Stimulated activated CD8-positive, alpha-beta memory T cell treated with anti-CD3 and anti-CD28 coated beads, Interleukin-12 subunit alpha, Interleukin-12 subunit beta, amount 100 ng/mL, for 24 hours (primary cell): Measurements from ENCODE around the gene PSMD9.
A peak's percentile ranks its signal among the peaks of the same experiment; 100 is the strongest.
"Not testable (repeated sequence)": the region's sequence is repeated elsewhere in the genome, so short reads cannot be mapped to it uniquely, and the experiment has no call there.

Experiments used
- DNase-seq: peaks from one replicate; pipeline ENCODE4 v3.0.0-alpha.2; 2020; ENCODE audit errors: extremely low read depth

Gene PSMD9

DNA sequence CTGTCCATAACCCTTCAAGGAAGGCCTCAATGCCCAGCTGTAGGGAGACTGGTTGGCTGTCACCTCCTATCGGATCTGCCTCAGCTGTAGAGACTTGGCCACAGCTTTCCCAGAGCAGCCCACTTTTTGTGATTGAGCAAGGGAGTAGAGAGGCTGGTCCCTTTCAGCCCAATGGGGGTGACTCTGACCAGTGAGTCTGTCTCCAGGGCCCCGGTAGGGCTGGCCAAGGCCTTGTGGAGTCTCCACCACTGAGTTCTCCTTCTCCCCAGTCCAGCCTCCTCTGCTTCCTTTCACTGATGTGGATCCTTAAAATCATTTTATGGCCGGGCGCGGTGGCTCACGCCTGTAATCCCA is 15.4 kb upstream of the PSMD9 start:
- no peak for DNase-seq

DNA sequence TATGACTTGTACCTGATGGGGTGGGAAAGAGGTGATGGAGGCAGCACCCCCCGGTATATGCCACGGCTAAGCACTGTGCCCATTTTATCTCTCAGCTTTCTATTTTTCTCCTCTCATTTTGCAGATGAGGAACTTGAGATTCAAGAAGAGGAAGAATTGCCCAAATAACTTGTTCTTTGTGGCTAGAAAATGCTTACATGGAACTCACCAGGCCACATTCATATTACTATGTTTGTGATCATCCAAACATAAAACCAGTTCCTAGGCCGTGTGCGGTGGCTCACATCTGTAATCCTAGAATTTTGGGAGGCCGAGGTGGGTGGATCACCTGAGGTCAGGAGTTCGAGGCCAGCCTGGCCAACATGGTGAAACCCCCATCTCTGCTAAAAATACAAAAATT is 14.5 kb upstream of the PSMD9 start:
- no peak for DNase-seq

DNA sequence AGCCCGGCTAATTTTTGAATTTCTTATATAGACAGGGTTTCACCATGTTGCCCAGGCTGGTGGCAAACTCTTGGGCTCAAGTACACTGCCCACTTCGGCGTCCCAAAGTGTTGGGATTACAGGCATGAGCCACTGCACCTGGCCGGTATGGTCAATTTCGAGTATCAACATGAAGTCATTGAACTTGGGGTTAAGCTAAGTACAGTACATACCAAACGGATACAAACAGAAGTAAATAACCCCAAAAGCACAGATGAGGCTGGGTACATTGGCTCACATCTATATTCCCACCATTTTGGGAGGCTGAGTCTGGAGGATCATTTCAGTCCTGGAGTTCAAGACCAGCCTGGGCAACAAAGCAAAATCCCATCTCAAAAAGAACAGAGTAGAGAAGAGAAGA is 13.0 kb upstream of the PSMD9 start:
- no peak for DNase-seq

DNA sequence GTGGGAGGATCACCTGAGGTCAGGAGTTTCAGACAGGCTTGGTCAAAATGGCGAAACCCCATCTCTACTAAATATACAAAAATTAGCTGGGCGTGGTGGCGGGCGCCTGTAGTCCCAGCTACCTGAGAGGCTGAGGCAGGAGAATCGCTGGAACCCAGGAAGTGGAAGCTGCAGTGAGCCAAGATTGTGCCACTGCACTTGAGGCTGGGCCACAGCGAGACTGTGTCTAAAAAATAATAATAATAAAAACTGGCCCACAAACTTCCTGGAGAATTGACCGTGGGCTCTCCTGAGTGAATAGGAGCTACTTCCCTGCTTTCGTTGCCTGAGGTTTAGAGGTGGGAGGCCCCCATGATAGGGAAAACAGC is 12.5 kb upstream of the PSMD9 start:
- DNase-seq: not testable (repeated sequence)

DNA sequence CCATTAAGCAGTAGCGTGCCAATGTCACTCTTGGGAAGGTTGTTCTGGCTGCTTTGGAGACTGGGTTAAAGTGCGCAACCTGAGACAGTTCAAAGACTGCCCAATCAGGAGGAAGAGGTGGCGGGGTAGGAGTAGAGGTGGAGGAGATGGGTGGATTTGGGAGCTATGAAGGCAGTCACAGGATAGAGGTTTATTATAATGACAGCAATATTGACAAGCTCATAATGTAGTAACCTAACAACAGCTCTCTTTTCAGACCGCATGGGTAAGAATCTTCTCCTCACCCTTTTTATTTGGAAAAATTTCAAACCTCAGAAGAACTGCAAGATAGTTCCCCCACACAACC is 5.3 kb upstream of the PSMD9 start:
- DNase-seq: no peak

DNA sequence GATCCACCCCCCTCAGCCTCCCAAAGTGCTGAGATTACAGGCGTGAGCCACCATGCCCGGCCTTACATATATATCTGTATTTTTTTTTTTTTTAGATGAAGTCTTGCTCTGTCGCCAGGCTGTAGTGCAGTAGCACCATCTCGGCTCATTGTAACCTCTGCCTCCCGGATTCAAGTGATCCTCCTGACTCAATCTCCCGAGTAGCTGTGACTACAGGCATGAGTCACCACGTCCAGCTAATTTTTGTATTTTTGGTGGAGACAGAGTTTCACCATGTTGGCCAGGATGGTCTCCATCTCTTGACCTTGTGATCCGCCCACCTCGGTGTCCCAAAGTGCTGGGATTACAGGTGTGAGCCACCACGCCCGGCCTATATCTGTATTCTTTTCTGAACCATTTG is 3.5 kb upstream of the PSMD9 start:
- DNase-seq: not testable (repeated sequence)

DNA sequence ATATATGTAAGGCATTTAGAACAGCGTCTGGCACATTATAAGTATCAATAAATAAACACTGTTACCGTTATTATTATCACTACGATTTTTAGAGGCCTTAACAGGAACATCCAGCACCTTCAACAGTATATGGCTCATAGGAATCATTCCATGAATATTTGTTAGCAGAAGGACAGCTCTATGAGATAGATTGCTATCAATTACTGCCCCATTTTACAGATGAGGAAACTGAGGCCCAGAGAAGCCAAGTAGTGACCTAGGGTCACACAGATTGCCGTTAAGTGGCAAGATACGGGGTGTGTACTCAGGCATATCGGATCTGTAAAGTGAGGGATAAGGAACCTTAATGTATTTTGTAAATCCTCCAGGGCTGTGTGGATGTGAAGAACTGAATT is 510 bp upstream of the PSMD9 start:
- no peak for DNase-seq

DNA sequence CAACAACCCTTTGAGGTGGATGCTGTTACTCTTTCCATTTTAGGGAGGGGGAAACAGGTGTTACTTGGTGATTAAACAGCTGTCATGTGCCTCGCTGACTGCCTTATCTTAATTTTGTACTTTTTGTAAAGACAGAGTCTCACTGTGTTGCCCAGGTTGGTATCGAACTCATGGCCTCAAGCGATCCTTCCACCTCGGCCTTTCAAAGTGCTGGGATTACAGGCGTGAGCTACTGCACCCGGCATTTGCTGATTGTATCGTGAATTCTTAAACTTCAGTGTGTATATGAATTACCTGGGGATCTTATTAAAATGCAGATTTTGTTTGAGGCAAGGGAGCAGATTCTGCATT is 659 bp downstream of the PSMD9 start:
- no peak for DNase-seq

DNA sequence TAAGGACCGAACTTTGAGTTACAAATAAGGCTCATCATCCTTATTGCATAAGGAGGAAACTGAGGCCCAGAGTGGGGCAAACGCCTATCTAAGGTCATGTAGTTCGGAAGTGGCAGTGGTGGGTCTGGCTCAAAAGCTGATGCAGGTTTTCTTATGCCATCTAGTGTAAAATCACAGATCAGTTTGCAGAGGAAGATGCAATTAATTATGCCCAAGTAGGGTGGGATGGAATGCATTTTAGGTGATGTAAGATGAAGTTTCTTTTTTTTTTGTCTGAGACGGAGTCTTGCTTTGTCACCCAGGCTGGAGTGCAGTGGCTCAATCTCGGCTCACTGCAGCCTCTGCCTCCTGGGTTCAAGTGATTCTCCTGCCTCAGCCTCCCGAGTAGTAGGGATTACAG is 1.1 kb downstream of the PSMD9 start:
- DNase-seq: not testable (repeated sequence)

DNA sequence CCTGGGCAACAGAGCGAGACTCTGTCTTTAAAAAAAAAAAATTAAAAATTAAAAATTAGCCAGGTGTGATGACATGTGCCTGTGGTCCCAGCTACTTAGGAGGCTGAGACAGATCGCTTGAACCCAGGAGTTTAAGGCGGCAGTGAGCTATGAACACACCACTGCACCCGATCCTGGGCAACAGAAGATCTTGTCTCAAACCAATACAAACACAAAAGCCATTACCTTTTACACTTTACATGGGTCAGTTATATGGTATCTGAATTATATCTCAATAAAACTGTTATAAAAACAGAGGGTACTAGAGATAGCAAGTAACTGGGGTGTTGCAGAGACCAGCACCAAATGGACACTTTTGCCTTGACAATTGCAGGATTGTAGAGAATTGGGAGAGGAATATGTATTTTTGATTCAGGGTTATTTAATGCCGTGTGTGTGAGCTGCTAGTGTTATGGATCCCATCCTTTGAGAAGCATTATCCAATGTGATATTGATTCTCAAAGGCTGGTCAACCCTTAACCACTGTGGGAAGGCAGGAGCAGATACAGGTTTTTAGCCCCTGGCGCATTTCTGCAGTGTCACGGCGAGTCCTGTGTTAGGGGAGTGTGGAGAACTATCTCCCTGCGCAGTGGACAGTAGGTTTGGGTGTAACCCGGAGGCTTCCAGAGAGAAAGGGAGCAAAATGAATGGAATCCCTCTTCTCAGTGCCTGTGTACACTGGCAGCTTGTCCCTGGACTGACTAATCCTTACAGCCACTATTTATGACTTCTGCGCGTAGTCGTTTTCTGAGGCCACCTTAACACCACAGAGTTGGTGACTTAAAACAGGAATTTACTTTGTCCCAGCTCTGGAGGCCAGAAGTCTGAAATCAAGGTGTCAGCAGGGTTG is 4.3 kb downstream of the PSMD9 start:
- no peak for DNase-seq

DNA sequence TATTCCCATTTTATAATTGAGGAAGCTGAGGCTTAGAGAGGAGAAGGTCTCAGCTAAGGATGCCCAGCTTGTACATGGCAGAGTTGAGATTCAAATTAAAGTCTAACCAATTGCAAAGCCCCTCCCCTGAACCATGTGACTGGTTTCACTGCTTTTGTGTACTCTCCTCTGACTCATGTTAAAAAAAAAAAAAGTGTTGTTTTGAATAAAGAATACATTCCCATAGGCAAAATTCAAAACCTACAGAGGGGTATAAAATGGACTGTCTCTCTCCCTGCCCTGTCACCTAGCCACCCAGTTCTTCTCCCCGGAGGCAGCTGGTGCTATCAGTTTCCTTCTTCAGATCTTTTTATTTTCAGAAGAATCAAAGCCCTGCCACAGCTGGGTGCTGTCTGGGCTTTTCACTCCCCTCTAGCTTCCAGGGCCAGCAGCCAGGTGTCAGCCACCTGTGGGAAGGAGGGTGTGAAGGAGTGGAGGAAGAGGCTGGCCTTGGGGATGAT is 5.4 kb downstream of the PSMD9 start:
- no peak for DNase-seq

DNA sequence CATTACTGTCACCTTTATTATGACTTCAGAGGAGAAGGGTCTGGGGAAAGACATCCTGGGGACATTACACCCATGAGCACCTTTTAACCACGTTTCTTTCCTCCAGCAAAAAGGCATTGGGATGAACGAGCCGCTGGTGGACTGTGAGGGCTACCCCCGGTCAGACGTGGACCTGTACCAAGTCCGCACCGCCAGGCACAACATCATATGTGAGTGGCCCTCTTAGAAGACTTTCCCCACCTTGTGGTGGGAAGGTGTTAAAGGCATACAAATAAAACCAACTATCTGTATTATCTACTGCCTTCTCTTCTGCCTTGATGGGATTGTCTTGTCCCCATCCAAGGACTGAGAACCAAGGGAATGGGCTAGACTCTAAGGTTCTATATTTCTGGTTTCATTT is 6.0 kb downstream of the PSMD9 start:
- DNase-seq: no peak

DNA sequence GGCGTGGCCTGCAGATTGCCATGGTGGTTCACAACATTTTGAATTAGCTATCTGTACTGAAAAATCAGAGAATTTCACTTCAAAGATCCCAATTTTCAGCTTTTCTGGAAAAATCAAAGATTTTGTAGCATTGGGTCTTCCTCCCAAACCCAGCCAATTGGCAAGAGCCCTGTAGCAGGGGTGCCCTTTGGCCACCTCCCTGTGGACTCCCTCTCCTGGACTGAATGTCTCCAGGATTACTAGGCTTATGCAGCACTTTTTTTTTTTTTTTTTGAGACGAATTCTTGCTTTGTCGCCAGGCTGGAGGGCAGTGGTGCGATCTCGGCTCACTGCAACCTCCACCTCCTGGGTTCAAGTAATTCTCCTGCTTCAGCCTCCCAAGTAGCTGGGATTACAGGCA is 9.7 kb downstream of the PSMD9 start:
- DNase-seq: no peak

DNA sequence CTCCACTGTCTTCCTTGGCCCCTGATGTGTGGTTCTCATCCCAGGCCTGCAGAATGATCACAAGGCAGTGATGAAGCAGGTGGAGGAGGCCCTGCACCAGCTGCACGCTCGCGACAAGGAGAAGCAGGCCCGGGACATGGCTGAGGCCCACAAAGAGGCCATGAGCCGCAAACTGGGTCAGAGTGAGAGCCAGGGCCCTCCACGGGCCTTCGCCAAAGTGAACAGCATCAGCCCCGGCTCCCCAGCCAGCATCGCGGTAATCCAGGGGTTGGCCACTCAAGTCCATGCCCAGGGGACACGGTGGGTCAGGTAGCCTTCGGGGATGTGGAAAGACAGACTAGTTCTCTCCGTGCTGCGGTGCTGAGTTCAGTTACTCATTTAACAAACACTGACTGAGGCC is 11.0 kb downstream of the PSMD9 start:
- DNase-seq: no peak

DNA sequence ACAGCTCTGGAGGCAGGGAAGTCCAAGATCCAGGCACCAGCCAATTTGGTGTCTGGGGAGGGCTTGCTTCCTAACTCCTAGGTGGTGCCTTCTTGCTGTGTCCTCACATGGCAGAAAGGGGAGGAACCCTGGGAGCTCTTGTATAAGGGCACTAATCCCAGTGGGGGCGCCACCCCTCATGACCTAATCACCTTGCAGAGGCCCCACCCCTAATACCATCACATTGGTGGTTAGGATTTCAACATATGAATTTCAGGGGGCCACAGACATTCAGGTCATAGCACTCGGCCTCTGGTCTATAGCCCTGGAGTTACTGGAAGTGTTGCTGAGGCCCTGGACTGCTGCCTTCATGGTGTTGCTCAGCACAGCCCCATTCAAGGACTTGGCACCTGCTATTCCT is 14.6 kb downstream of the PSMD9 start:
- DNase-seq: no peak

DNA sequence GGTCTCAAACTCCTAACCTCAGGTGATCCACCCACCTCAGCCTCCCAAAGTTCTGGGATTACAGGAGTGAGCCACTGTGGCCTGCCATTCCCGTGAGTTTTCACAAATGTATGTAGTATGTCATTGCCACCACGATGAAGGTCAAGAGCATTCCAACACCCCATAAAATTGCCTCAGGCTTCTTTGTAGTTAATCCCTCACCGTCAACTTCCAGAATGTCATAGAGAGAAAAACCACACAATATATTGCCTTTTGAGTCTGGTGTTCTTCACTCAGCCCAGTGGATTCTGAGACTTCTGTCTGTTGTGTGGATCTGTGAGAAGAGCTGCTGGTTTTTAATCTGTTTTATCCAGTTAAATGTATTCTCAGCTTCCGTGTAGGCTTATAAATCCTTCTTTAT is 17.2 kb downstream of the PSMD9 start:
- DNase-seq: no peak

DNA sequence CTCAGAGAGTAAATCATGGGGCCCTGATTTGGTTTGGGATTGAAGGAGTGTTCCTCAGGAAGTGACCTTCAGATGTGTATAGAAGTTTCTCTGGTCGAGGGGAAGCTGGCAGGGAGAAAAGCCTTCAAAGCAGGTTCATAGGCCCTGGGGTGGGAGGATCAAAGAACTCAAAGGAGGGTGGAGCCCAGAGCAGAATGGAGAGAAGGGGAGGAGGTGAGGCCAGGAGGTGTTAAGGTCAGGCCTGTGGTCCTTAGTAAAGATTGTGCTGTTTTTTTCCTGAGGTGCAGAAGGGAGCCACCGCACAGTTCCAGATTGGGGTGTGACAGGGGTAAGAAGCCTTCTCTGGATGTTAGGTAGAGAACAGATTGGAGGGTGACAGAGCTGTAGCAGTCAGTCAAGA is 20.1 kb downstream of the PSMD9 start:
- no peak for DNase-seq

DNA sequence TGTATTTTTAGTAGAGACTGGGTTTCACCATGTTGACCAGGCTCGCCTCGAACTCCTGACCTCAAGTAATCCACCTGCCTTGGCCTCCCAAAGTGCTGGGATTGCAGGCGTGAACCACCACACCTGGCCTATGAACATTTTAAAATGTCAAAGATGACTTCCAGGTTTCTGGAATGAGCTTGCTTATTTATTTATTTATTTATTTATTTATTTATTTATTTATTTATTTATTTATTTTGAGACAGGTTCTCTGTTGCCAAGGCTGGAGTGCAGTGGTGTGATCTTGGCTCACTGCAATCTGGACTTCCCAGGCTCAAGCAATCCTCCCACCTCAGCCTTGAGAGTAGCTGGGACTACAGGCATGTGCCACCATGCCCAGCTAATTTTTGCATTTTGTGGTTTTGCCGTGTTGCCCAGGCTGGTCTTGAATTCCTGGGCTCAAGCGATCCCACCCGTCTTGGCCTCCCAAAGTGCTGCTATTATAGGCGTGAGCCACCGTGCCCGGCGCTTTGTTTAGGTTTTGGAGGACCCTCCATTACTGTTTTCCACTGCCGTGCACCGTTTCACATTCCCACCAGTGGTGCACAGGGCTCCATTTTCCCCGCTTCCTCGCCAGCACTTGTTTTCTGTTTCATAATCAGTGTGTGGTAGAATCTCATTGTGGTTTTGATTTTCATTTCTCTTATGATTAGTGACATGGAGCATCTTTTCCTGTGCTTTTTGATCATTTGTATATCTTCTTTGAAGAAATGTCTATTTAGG is 23.4 kb downstream of the PSMD9 start:
- DNase-seq: no peak

DNA sequence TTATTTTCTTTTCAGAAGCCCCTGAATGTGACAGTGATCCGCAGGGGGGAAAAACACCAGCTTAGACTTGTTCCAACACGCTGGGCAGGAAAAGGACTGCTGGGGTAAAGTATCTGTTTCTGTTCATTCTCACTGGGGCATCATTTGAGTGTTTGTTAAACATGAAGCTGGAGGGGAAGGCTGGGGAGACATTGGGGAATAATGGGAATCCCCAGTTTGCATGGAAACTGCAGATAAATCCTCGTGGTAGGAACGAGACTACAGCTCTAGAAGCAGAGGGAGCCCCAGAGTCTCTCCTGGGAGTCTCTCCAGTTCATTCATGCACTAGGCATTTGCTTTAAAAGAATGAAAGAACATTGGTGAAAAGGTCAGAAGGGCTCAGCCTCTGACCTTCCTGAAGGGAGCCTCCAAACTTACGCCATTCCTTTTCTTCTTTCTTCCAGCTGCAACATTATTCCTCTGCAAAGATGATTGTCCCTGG is 27.3 kb downstream of the PSMD9 start:
- DNase-seq: no peak

DNA sequence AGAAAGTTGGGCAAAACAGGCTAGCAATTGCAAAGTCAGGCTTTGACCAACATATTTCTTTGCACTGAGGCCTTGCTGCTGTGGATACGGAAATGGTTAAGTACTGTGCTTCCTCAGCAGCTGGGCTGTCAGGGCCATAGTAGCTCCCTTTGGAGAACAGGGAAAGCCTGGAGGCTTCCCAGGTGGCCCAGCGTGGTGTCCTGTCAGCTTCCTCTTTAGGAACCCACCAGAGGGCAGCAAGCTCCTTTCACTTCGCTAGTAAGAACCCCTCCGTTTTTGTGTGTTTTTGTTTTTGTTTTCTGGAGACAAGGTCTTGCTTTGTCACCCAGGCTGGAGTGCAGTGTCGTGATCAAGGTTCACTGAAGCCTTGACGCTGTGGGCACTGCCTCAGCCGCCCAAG is 28.1 kb downstream of the PSMD9 start:
- DNase-seq: no peak

DNA sequence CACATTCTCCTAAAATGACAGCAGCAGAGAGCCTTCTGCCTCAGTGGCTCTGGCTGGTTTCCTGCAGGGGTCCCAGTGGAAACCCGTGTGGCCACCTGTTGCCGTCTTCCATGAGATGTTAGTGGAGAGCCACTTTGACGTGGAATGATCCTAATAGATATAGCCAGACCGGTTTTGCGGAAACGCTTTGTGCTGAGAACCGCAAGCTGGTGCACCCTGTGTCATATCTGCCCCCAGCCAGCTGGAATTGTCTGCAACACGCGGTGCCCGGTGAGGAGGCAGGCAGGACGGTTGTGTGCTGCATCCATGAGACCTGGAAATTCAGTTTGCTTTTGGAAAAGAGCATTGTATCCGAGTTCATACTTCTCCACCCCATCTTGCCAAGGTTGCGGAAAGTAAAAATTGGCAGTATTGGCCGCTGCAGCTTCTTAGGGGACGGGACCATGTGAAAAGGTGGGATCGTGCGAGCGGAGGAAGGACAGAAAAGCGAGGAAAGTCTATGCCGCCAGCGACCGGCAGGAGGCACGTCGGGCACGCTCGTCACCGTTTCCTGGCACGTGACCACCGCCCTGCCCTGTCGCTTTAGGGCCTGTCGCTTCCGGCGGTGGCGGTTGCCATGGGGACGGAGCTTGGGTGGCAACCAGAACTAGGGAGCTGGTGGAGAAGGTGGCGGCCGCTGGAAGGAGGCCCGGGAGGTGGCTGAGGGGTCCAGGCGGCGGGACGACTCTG is 29.5 kb downstream of the PSMD9 start, which contains the start of gene CFAP251:
TSS of gene CFAP251 (plus strand) at position 643 of the 729 bp plus-strand sequence. CDS start 2,714 bp downstream, outside the sequence.
- DNase-seq: peak; percentile 94

DNA sequence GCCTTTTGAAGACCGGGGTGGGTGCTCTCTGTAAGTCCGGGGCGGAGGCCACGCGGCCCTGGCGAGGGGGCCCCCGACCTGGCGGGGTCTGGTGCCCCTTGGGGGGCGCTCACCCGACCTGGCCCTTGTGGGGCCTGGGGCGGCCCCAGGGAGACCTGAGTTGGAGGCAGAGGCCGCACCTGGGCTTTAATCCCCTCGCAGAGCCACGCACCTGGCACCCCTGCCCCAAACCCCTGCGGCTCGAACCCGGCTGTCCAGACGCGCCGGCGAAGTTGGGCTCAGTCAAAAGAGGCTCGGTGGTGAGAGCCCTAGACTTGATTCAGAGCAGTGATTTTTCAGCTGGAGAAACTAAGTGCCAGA is 30.1 kb downstream of the PSMD9 start:
- no peak for DNase-seq

DNA sequence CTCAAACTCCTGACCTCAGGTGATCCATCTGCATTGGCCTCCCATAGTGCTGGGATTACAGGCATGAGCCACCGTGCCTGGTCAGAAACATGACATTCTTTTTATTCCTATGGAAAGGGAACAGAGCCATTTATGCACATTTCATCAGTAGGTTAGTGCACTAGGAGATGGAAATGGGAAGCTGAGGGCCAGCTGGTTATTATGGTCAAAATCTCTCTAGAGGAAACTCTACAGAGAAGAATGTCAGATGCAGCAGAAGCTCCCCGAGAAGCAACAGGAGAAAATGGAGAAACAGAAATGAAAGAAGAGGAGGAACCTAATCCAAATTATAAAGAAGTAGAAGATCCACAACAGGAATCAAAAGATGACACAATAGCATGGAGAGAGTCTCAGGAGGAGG is 32.5 kb downstream of the PSMD9 start:
- DNase-seq: no peak
